K562 (cell line): Measurements from ENCODE around the gene CD52. TPM values are rescaled to one million over a fixed set of nuclear protein-coding genes. Genes with fewer than 3 reads are reported as not detected.

Source experiments
- ETV5 ChIP-seq: sonication (generic); formaldehyde crosslinking; IDR thresholded peaks from 2 replicates; pipeline ENCODE4 v1.4.0; 2020; ENCODE audit warnings: low read depth, mild to moderate bottlenecking, missing genetic modification reagents
- HDGF ChIP-seq: fragments of 450-650 bp; IDR thresholded peaks from 2 replicates; pipeline ENCODE4 v1.6.1; 2016
- ILK ChIP-seq: fragments of 450-650 bp; IDR thresholded peaks from 2 replicates; pipeline ENCODE4 v1.6.1; 2016; ENCODE audit warnings: missing genetic modification characterization, low read depth, mild to moderate bottlenecking, missing compliant biosample characterization, moderate library complexity, borderline replicate concordance
- KDM5B ChIP-seq: fragments of 200-600 bp; sonication (generic); IDR thresholded peaks from 2 replicates; pipeline ENCODE4 v1.6.1; 2012; ENCODE audit warnings: low read depth, mild to moderate bottlenecking, moderate library complexity, low read length, control low read depth, inconsistent platforms; ENCODE audit not compliant: insufficient replicate concordance
- KLF13 ChIP-seq: fragments of 450-650 bp; IDR thresholded peaks from 2 replicates; pipeline ENCODE4 v1.6.1; 2016; ENCODE audit warnings: missing genetic modification characterization, low read depth, mild to moderate bottlenecking, missing compliant biosample characterization, moderate library complexity, borderline replicate concordance
- PCBP1 ChIP-seq: fragments of 200-400 bp; formaldehyde crosslinking; IDR thresholded peaks from 2 replicates; pipeline ENCODE4 v1.6.1; 2018; ENCODE audit warnings: mild to moderate bottlenecking, low read depth, low read length; ENCODE audit not compliant: poor library complexity, severe bottlenecking
- POLR2B ChIP-seq: fragments of 450-650 bp; IDR thresholded peaks from 2 replicates; pipeline ENCODE4 v1.6.1; 2018; ENCODE audit warnings: low read depth; ENCODE audit not compliant: partially characterized antibody
- ZSCAN32 ChIP-seq: fragments of 450-650 bp; formaldehyde crosslinking; IDR thresholded peaks from 2 replicates; pipeline ENCODE4 v1.4.0; 2020; ENCODE audit warnings: mild to moderate bottlenecking, moderate library complexity
- polyA plus RNA-seq, 8 experiments: library from polyadenylated mRNA; depleted of rRNA in 4 of 8; stranded (reverse) in 5 of 8; unstranded in 3 of 8; fragments of >200 nt; fragmentation: Nextera tagmentation in 2 of 8; fragmentation: Illumina TruSeq in 1 of 8; extraction: Ambion mirVana in 2 of 8; extraction: Trizol in 1 of 8; gene quantifications; 2 replicates each; pipeline versions ENCODE4 v1.2.1 to v1.2.3, GENCODE V29; 2011 to 2014; ENCODE audit warnings: inconsistent platforms in 1 of 8, missing spikeins in 1 of 8
- total RNA-seq, 7 experiments: library from RNA; depleted of rRNA in 6 of 7; stranded (reverse); fragments of >200 nt in 6 of 7; fragmentation: Illumina TruSeq in 2 of 7; extraction: Trizol in 2 of 7; gene quantifications; 2 replicates each; pipeline versions ENCODE4 v1.2.1 to v1.2.3, GENCODE V29; 2011 to 2021; ENCODE audit warnings: low replicate concordance in 1 of 7
- TF ChIP-seq, protein P1 (sequence below): fragments of 450-650 bp; formaldehyde crosslinking; IDR thresholded peaks from 2 replicates; pipeline ENCODE4 v1.4.0; 2022; ENCODE audit warnings: missing genetic modification characterization
- TF ChIP-seq, protein P2 (sequence below), 2 experiments: fragments of 450-650 bp; conservative IDR thresholded peaks; 2 replicates each; pipeline ENCODE4 v1.6.1; 2017; ENCODE audit warnings: mild to moderate bottlenecking in 2 of 2, moderate library complexity in 2 of 2
- TF ChIP-seq, protein P3 (sequence below): fragments of 200-400 bp; formaldehyde crosslinking; IDR thresholded peaks from 2 replicates; pipeline ENCODE4 v1.6.1; 2017; ENCODE audit warnings: mild to moderate bottlenecking, low read depth, low read length, moderate library complexity
- TF ChIP-seq, protein P4 (sequence below): fragments of 250-450 bp; sonication (Bioruptor Pico); IDR thresholded peaks from 2 replicates; pipeline ENCODE4 v1.5.0; 2022; ENCODE audit warnings: mild to moderate bottlenecking

CD52 gene
- total and polyA plus RNA-seq, 9 of the 15 experiments (the other 6 are each of a cell fraction or from before 2014, with no cell fraction given) = 34.9 to 488 (median 173) TPM

DNA sequence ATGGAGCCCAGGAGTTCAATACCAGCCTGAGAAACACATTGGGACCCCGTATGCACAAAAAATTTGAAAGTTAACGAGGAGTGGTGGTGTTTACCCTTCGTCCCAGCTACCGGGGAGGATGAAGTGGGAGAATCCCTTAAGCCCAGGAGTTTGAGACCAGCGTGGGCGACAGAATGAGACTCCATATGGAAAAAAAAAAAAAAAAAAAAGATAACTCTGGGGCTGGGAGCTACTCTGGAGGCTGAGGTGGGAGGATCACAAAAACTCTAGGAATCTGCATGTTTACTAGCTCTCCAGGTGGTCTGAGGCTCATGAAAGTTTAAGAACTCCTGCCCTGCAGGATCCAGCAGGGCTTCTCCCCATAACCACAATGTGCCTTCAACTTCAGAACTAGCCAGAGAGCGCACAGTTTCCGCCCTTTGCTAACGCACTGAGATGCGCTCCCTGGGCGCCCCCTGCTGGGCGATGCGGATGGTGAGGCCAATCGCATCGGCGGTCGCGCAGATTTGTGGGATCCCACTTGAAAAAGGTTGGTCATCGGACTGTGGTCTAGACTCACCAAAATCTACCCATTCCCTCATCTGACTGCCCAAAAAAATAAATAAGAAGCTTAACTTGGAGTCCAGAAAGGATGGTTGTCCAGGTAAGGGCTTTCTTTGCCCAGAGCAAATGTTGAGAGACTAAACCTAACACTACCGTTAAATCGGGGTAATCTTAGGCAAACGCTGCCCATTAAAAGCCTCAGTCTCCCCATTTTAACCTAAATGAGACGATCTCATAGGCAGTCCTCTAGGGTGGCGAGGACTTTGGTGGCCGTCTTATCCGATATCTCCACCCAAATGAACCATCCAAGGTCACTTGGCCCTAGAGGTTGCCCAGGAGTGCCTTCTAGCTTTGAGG is 46.0 kb downstream of the CD52 start (continued):
- TF ChIP-seq KLF13 (tag) (no peak), ZSCAN32 (CRISPR knock-in tag) (no peak), PCBP1 (no peak), ILK (tag) (no peak), ETV5 (CRISPR knock-in tag) (no peak), POLR2B (no peak), HDGF (no peak), KDM5B (no peak)
- TF ChIP-seq, protein P1, sequence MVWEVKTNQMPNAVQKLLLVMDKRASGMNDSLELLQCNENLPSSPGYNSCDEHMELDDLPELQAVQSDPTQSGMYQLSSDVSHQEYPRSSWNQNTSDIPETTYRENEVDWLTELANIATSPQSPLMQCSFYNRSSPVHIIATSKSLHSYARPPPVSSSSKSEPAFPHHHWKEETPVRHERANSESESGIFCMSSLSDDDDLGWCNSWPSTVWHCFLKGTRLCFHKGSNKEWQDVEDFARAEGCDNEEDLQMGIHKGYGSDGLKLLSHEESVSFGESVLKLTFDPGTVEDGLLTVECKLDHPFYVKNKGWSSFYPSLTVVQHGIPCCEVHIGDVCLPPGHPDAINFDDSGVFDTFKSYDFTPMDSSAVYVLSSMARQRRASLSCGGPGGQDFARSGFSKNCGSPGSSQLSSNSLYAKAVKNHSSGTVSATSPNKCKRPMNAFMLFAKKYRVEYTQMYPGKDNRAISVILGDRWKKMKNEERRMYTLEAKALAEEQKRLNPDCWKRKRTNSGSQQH (CRISPR knock-in tag) = no peak
- TF ChIP-seq, protein P2, sequence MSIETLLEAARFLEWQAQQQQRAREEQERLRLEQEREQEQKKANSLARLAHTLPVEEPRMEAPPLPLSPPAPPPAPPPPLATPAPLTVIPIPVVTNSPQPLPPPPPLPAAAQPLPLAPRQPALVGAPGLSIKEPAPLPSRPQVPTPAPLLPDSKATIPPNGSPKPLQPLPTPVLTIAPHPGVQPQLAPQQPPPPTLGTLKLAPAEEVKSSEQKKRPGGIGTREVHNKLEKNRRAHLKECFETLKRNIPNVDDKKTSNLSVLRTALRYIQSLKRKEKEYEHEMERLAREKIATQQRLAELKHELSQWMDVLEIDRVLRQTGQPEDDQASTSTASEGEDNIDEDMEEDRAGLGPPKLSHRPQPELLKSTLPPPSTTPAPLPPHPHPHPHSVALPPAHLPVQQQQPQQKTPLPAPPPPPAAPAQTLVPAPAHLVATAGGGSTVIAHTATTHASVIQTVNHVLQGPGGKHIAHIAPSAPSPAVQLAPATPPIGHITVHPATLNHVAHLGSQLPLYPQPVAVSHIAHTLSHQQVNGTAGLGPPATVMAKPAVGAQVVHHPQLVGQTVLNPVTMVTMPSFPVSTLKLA (conservative IDR thresholded peaks at IDR 0.05) = peak in 1 of 2 experiments; percentile 39; a peak in 1 of 4 replicates
- TF ChIP-seq, protein P3, sequence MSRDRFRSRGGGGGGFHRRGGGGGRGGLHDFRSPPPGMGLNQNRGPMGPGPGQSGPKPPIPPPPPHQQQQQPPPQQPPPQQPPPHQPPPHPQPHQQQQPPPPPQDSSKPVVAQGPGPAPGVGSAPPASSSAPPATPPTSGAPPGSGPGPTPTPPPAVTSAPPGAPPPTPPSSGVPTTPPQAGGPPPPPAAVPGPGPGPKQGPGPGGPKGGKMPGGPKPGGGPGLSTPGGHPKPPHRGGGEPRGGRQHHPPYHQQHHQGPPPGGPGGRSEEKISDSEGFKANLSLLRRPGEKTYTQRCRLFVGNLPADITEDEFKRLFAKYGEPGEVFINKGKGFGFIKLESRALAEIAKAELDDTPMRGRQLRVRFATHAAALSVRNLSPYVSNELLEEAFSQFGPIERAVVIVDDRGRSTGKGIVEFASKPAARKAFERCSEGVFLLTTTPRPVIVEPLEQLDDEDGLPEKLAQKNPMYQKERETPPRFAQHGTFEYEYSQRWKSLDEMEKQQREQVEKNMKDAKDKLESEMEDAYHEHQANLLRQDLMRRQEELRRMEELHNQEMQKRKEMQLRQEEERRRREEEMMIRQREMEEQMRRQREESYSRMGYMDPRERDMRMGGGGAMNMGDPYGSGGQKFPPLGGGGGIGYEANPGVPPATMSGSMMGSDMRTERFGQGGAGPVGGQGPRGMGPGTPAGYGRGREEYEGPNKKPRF = no peak
- TF ChIP-seq, protein P4, sequence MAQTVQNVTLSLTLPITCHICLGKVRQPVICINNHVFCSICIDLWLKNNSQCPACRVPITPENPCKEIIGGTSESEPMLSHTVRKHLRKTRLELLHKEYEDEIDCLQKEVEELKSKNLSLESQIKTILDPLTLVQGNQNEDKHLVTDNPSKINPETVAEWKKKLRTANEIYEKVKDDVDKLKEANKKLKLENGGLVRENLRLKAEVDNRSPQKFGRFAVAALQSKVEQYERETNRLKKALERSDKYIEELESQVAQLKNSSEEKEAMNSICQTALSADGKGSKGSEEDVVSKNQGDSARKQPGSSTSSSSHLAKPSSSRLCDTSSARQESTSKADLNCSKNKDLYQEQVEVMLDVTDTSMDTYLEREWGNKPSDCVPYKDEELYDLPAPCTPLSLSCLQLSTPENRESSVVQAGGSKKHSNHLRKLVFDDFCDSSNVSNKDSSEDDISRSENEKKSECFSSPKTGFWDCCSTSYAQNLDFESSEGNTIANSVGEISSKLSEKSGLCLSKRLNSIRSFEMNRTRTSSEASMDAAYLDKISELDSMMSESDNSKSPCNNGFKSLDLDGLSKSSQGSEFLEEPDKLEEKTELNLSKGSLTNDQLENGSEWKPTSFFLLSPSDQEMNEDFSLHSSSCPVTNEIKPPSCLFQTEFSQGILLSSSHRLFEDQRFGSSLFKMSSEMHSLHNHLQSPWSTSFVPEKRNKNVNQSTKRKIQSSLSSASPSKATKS (CRISPR knock-in tag) = no peak
